ENCODE measurements around the gene PRSS57.
"Not testable (repeated sequence)": the region's sequence is repeated elsewhere in the genome, so short reads cannot be mapped to it uniquely, and the experiment has no call there.

The PRSS57 gene

GRCh38 chr19:723247-723646, 28.0 kb upstream of the PRSS57 start:
- no peak for DNase-seq (ENCODE audit: low read depth, low spot score)

- no peak for DNase-seq (ENCODE audit: low read depth, low spot score)
Measured at GRCh38 chr19:722553-723101, 27.4 kb upstream of the PRSS57 start.

GRCh38 chr19:720345-721160, 25.3 kb upstream of the PRSS57 start:
- DNase-seq (ENCODE audit: low read depth, low spot score) = no peak

GRCh38 chr19:719636-720344, 24.5 kb upstream of the PRSS57 start:
- DNase-seq (ENCODE audit: low read depth, low spot score) = no peak

GRCh38 chr19:718991-719512, 23.8 kb upstream of the PRSS57 start:
- DNase-seq (ENCODE audit: low read depth, low spot score) = no peak

- DNase-seq (ENCODE audit: low read depth, low spot score) = no peak
Measured at GRCh38 chr19:718251-718951, 23.1 kb upstream of the PRSS57 start.

GRCh38 chr19:715347-715746, 20.1 kb upstream of the PRSS57 start:
- DNase-seq (ENCODE audit: low read depth, low spot score) = no peak

- no peak for DNase-seq (ENCODE audit: low read depth, low spot score)
Measured at GRCh38 chr19:711254-711653, 16.0 kb upstream of the PRSS57 start.

- DNase-seq (ENCODE audit: low read depth, low spot score) = no peak
Measured at GRCh38 chr19:710767-711166, 15.5 kb upstream of the PRSS57 start.

- no peak for DNase-seq (ENCODE audit: low read depth, low spot score)
Measured at GRCh38 chr19:709965-710571, 14.8 kb upstream of the PRSS57 start.

GRCh38 chr19:709196-709964, 14.1 kb upstream of the PRSS57 start:
- DNase-seq (ENCODE audit: low read depth, low spot score) = no peak

- no peak for DNase-seq (ENCODE audit: low read depth, low spot score)
Measured at GRCh38 chr19:708154-709143, 13.2 kb upstream of the PRSS57 start, which contains the start of gene PALM. PALM (plus strand) TSS chr19:708935; CDS start chr19:709147, 212 bp downstream.

- no peak for DNase-seq (ENCODE audit: low read depth, low spot score)
Measured at GRCh38 chr19:704447-704741, 9.1 kb upstream of the PRSS57 start.

- no peak for DNase-seq (ENCODE audit: low read depth, low spot score)
Measured at GRCh38 chr19:703651-704446, 8.6 kb upstream of the PRSS57 start.

- DNase-seq (ENCODE audit: low read depth, low spot score) = no peak
Measured at GRCh38 chr19:703329-703650, 8.0 kb upstream of the PRSS57 start.

- not testable (repeated sequence) for DNase-seq (ENCODE audit: low read depth, low spot score)
Measured at GRCh38 chr19:702847-703246, 7.6 kb upstream of the PRSS57 start.

- DNase-seq (ENCODE audit: low read depth, low spot score) = not testable (repeated sequence)
Measured at GRCh38 chr19:699885-700284, 4.6 kb upstream of the PRSS57 start.

- DNase-seq (ENCODE audit: low read depth, low spot score) = not testable (repeated sequence)
Measured at GRCh38 chr19:698529-698928, 3.3 kb upstream of the PRSS57 start.

Measured in smooth muscle cell of the brain vasculature (primary cell).